B cell (primary cell): ENCODE measurements around the gene ROR2. TPM values are rescaled to one million over a fixed set of nuclear protein-coding genes. Genes with fewer than 3 reads are reported as not detected.

Source experiments
- ATAC-seq: fragments of 200-7000 bp; cut with Tn5 transposase; one replicate; pipeline ENCODE4 v1.10.0; 2021; ENCODE audit warnings: low read depth, mild to moderate bottlenecking, moderate number of reproducible peaks, moderate library complexity
- CTCF ChIA-PET: fragments of 350-600 bp; sonication (Branson Sonifier 250); formaldehyde crosslinking; loops from one replicate; lab custom pipeline; 2021; ENCODE audit warnings: antibody characterized with exemption, inconsistent platforms; lab: Charles Lee
- POLR2A ChIA-PET: fragments of 350-600 bp; sonication (Branson Sonifier 250); formaldehyde crosslinking; loops from one replicate; lab custom pipeline; 2021; ENCODE audit warnings: antibody characterized with exemption; lab: Charles Lee
- DNase-seq: peaks from one replicate; pipeline ENCODE4 v3.0.0; 2013
- H2AFZ ChIP-seq: 2 replicates; pipeline ENCODE4 v1.6.1; 2012; ENCODE audit warnings: mild to moderate bottlenecking, low read depth, low read length; ENCODE audit not compliant: insufficient read depth, poor library complexity, severe bottlenecking
- H3K27ac ChIP-seq, 2 donors: 1 replicate in 1 of 2; 2 replicates in 1 of 2; pipeline ENCODE4 v1.5.1; 2012 to 2013; ENCODE audit warnings: low read length in 2 of 2, mild to moderate bottlenecking in 2 of 2, moderate library complexity in 1 of 2
- H3K27me3 ChIP-seq, 4 experiments: fragments of 200-600 bp in 1 of 4; sonication (generic) in 1 of 4; replicated peaks in 1 of 4; 1 replicate in 2 of 4; 2 replicates in 2 of 4; pipeline versions ENCODE4 v1.6.1 to v1.7.0; 2013 to 2016; ENCODE audit warnings: low read length in 3 of 4, mild to moderate bottlenecking in 2 of 4, mixed read lengths in 1 of 4, moderate library complexity in 1 of 4; ENCODE audit not compliant: insufficient read depth in 4 of 4, control insufficient read depth in 3 of 4; ENCODE audit errors: control extremely low read depth in 1 of 4
- H3K36me3 ChIP-seq, 2 experiments: replicated peaks in 1 of 2; 1 replicate in 1 of 2; 2 replicates in 1 of 2; pipeline versions ENCODE4 v1.6.1 to v1.7.1; 2013; ENCODE audit warnings: low read length in 1 of 2; ENCODE audit not compliant: insufficient read depth in 2 of 2, control insufficient read depth in 1 of 2; ENCODE audit errors: control extremely low read depth in 1 of 2, extremely low read depth in 1 of 2
- H3K4me1 ChIP-seq, 2 donors: fragments of 200-600 bp in 1 of 2; sonication (generic) in 1 of 2; 1 replicate in 1 of 2; 2 replicates in 1 of 2; pipeline versions ENCODE4 v1.5.1 to v1.6.1; 2013 to 2017; ENCODE audit warnings: low read length in 2 of 2; ENCODE audit not compliant: control insufficient read depth in 2 of 2, insufficient read depth in 2 of 2
- H3K4me2 ChIP-seq: replicated peaks from 2 replicates; pipeline ENCODE3; 2012; ENCODE audit warnings: mild to moderate bottlenecking, low read depth, low read length; ENCODE audit not compliant: poor library complexity, severe bottlenecking
- H3K4me3 ChIP-seq, 5 experiments: fragments of 200-600 bp in 1 of 5; sonication (generic) in 1 of 5; 1 replicate in 3 of 5; 2 replicates in 2 of 5; pipeline versions ENCODE4 v1.5.1 to v1.7.0; 2011 to 2016; ENCODE audit warnings: low read length in 4 of 5, mild to moderate bottlenecking in 4 of 5, low read depth in 2 of 5, control low read depth in 1 of 5, moderate library complexity in 1 of 5; ENCODE audit not compliant: insufficient read depth in 1 of 5; ENCODE audit errors: control extremely low read depth in 1 of 5, extremely low read depth in 1 of 5
- H3K79me2 ChIP-seq: fragments of 200-600 bp; sonication (generic); one replicate; pipeline ENCODE4 v1.6.0; 2016; ENCODE audit warnings: low read length; ENCODE audit not compliant: control insufficient read depth, insufficient read depth
- H3K9ac ChIP-seq: fragments of 200-600 bp; sonication (generic); 2 replicates; pipeline ENCODE4 v1.6.1; 2017; ENCODE audit warnings: mild to moderate bottlenecking, low read length, moderate library complexity
- H3K9me3 ChIP-seq, 3 donors: one replicate each; pipeline versions ENCODE4 v1.6.1 to v1.7.1; 2013; ENCODE audit warnings: low read length in 2 of 3; ENCODE audit not compliant: control insufficient read depth in 2 of 3, insufficient read depth in 1 of 3; ENCODE audit errors: control extremely low read depth in 1 of 3
- H4K20me1 ChIP-seq: 2 replicates; pipeline ENCODE4 v1.6.0; 2012; ENCODE audit warnings: mild to moderate bottlenecking, low read length; ENCODE audit not compliant: insufficient read depth, control insufficient read depth, poor library complexity, severe bottlenecking
- H3K27ac Mint-ChIP-seq: one replicate; pipeline ENCODE4 v1.8.0; 2021; ENCODE audit warnings: mixed read lengths
- H3K27me3 Mint-ChIP-seq: one replicate; pipeline ENCODE4 v1.8.0; 2021; ENCODE audit warnings: mixed read lengths
- H3K4me1 Mint-ChIP-seq: one replicate; pipeline ENCODE4 v1.8.0; 2021; ENCODE audit warnings: mixed read lengths
- H3K4me3 Mint-ChIP-seq: one replicate; pipeline ENCODE4 v1.8.0; 2021; ENCODE audit warnings: mixed read lengths
- H3K9me3 Mint-ChIP-seq: one replicate; pipeline ENCODE4 v1.8.0; 2022; ENCODE audit warnings: mixed read lengths; ENCODE audit not compliant: insufficient read depth
- EZH2 ChIP-seq: IDR thresholded peaks from 2 replicates; pipeline ENCODE4 v1.6.1; 2012; ENCODE audit warnings: borderline replicate concordance, low read depth, mild to moderate bottlenecking, moderate library complexity, low read length; ENCODE audit not compliant: insufficient read depth, poor library complexity, severe bottlenecking
- WGBS: methylation state at CpG from one replicate; pipeline ENCODE4 v1.1.5; 2013; ENCODE audit warnings: missing lambda C conversion rate; ENCODE audit not compliant: insufficient coverage; 5-methylcytosine and 5-hydroxymethylcytosine counted together
- intact Hi-C: fragments of 100-400 bp; cut with micrococcal nuclease; formaldehyde crosslinking; loops from one replicate; pipeline ENCODE4 v1.10.0; 2022
- polyA plus RNA-seq: library from polyadenylated mRNA; depleted of rRNA; stranded (reverse); fragments of >200 nt; gene quantifications from 2 replicates; pipeline ENCODE4 v1.2.3, GENCODE V29; 2012
- total RNA-seq, 2 donors: library from RNA; stranded (reverse); fragments of 120-200 nt in 1 of 2; gene quantifications; 1 replicate in 1 of 2; 2 replicates in 1 of 2; pipeline versions ENCODE4 v1.2.3 to v1.2.4, GENCODE V29; 2013 to 2022
- TF ChIP-seq, protein P1 (sequence below): fragments of 200-600 bp; IDR thresholded peaks from one replicate; pipeline ENCODE4 v1.8.0; 2022; ENCODE audit warnings: antibody characterized with exemption, mild to moderate bottlenecking

The ROR2 gene
- total and polyA plus RNA-seq, 2 donors (not counting 1 experiment from before 2014, with no cell fraction given) = 0.21 to 0.49 TPM

DNA sequence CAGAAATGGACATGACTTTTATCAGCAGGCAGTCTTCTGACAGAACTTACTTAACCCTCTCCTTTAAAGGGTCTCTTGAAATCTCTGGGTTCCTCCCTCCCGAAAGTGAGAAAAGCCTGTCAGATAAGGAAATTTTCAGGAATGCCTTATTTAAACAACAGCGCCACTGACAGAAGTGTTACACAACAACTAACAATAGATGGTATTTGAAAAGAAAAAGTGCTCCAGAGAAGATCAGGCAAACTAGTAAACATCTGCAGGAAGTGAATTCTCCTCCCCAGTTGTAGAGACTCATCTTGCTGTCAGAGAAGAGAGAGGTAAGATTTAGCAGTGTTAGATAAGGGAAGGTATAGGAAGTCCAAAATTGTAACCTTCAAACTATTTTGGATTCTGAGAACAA lies 419.2 kb downstream of the ROR2 start:
- H2AFZ ChIP-seq = no peak overlapping the region
- Mint-ChIP-seq H3K9me3 (peaks cover 4% of the 10 kb centered on the region), H3K27ac (no peak overlapping the region), H3K4me3 (no peak overlapping the region), H3K4me1 (no peaks in the 10 kb centered on the region), H3K27me3 (peaks cover 43% of the 10 kb centered on the region)
- no CpG with 5 or more reads among the region's 2 CpGs for WGBS
- no peaks in the 10 kb centered on the region for H4K20me1 ChIP-seq
- H3K27ac ChIP-seq = no peak overlapping the region
- ChIA-PET CTCF (no interaction called here), POLR2A (no interaction called here)
- H3K4me3 ChIP-seq = no peak overlapping the region
- DNase-seq (no peak), ATAC-seq (no peak)
- H3K4me2 ChIP-seq = no peak overlapping the region
- no peaks in the 10 kb centered on the region for H3K36me3 ChIP-seq
- no peak overlapping the region for H3K9ac ChIP-seq
- peaks cover 0 to 4% (median 1%) of the 10 kb centered on the region in 4 experiments for H3K27me3 ChIP-seq
- no peak for TF ChIP-seq EZH2
- TF ChIP-seq, protein P1, sequence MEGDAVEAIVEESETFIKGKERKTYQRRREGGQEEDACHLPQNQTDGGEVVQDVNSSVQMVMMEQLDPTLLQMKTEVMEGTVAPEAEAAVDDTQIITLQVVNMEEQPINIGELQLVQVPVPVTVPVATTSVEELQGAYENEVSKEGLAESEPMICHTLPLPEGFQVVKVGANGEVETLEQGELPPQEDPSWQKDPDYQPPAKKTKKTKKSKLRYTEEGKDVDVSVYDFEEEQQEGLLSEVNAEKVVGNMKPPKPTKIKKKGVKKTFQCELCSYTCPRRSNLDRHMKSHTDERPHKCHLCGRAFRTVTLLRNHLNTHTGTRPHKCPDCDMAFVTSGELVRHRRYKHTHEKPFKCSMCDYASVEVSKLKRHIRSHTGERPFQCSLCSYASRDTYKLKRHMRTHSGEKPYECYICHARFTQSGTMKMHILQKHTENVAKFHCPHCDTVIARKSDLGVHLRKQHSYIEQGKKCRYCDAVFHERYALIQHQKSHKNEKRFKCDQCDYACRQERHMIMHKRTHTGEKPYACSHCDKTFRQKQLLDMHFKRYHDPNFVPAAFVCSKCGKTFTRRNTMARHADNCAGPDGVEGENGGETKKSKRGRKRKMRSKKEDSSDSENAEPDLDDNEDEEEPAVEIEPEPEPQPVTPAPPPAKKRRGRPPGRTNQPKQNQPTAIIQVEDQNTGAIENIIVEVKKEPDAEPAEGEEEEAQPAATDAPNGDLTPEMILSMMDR = no peak
- intact Hi-C loops = no loop called here
- no peaks in the 10 kb centered on the region for H3K79me2 ChIP-seq
- H3K4me1 ChIP-seq = no peaks in the 10 kb centered on the region
- H3K9me3 ChIP-seq = no peaks in the 10 kb centered on the region

DNA sequence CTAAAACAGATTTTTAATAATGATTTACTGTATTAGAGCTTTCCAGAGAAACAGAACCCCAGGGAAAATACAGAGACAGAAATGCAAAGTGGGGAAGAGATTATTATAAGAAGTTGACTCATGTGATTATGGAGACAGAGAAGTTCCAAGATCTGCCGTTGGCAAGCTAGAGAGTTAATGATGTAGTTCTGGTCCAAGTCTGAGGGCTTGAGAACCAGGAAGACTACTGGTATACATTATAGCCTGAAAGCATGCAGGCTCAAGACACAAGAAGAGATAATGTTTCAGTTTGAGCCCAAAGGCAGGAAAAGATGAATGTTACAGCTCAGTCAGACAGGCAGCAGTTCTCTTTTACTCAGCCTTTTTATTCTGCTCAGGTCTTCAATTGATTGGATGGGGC lies 427.5 kb downstream of the ROR2 start:
- no peak for ATAC-seq
- no peaks in the 10 kb centered on the region for H3K36me3 ChIP-seq
- peaks cover 0 to 2% (median 0%) of the 10 kb centered on the region in 3 donors for H3K9me3 ChIP-seq
- H3K4me3 Mint-ChIP-seq = no peak overlapping the region
- 43% methylated on average over 1 of the region's 1 CpG for WGBS
- ChIA-PET CTCF (no interaction called here), POLR2A (no interaction called here)
- intact Hi-C loops = no loop called here
- no peak overlapping the region for H2AFZ ChIP-seq
- H3K27me3 Mint-ChIP-seq = peaks cover 19% of the 10 kb centered on the region
- peaks cover 0 to 3% (median 1%) of the 10 kb centered on the region in 4 experiments for H3K27me3 ChIP-seq
- peaks cover 4% of the 10 kb centered on the region for H3K9me3 Mint-ChIP-seq
- H3K4me2 ChIP-seq = no peak overlapping the region
- H3K4me1 Mint-ChIP-seq = no peaks in the 10 kb centered on the region
- no peak overlapping the region for H3K27ac Mint-ChIP-seq
- DNase-seq = no peak
- H3K9ac ChIP-seq = no peak overlapping the region
- TF ChIP-seq, protein P1 = no peak
- no peak for TF ChIP-seq EZH2
- no peaks in the 10 kb centered on the region for H4K20me1 ChIP-seq
- H3K27ac ChIP-seq = no peak overlapping the region
- no peaks in the 10 kb centered on the region for H3K4me1 ChIP-seq
- H3K4me3 ChIP-seq = no peak overlapping the region
- no peaks in the 10 kb centered on the region for H3K79me2 ChIP-seq
